GM12874 (cell line): ENCODE measurements around the gene CADM1.

Source experiments
- TF ChIP-seq, protein P1 (sequence below): IDR thresholded peaks from 2 replicates; pipeline ENCODE4 v1.5.1; 2011; ENCODE audit warnings: low read depth, mild to moderate bottlenecking, control low read depth, low read length, moderate library complexity; ENCODE audit not compliant: insufficient read depth

CADM1 gene

DNA sequence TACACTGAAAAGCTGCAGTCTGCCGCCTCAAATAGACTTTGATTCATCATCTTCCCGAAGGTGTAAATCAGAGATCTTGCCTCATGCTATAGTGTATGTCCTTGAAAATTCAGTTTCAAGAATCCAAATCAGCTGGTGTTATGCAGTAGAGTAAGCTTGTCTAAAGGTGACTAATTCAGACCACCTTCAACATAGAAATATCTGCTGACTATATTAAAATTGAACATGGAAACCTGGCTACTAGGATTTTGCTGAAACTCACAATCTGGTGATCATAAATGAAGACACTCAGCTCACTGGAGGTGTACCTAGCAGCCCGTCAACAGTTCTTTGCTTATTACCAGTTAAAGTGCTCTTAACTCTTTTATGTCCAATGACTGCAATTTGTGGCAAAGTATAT is 266.6 kb downstream of the CADM1 start:
- TF ChIP-seq, protein P1, sequence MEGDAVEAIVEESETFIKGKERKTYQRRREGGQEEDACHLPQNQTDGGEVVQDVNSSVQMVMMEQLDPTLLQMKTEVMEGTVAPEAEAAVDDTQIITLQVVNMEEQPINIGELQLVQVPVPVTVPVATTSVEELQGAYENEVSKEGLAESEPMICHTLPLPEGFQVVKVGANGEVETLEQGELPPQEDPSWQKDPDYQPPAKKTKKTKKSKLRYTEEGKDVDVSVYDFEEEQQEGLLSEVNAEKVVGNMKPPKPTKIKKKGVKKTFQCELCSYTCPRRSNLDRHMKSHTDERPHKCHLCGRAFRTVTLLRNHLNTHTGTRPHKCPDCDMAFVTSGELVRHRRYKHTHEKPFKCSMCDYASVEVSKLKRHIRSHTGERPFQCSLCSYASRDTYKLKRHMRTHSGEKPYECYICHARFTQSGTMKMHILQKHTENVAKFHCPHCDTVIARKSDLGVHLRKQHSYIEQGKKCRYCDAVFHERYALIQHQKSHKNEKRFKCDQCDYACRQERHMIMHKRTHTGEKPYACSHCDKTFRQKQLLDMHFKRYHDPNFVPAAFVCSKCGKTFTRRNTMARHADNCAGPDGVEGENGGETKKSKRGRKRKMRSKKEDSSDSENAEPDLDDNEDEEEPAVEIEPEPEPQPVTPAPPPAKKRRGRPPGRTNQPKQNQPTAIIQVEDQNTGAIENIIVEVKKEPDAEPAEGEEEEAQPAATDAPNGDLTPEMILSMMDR = no peak

DNA sequence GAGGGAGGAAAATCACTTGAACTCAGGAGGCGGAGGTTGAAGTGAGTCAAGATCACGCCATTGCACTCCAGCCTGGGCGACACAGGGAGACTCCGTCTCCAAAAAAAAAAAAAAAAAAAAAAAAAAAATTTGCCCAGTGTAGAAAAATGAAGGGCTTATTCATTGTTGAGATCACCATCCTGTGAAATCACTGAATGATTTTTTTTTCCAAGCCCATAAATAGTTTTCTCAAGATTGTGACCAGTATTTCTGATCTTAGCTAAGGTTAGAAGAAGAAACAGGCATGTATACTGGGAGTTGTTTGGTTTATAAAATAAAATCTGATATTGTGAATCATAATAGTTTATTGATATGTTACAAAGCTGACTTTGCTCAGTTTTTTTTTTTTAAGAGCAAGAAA is 269.4 kb downstream of the CADM1 start:
- TF ChIP-seq, protein P1 = no peak

DNA sequence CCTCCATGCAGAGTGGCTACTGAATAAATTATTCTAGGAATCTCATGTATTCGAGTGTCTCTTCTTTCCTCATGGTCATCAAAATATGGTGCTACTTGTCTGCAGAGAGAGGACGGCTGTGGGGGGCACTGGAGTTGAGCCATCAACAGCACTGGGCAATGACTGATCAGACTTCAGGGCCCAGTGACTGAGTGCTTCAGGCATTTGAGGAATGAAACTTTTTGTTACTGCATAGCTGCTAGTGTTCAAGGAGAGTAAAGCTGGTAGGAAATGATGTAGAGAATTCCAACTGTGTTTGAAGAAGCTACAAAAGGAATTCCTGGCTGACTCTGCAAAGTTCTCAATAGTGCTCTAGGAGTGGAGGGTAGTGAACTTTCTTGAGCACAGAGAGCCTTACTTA is 277.7 kb downstream of the CADM1 start:
- TF ChIP-seq, protein P1 = no peak

GRCh38 chr11:115224551-115224950 is 279.7 kb downstream of the CADM1 start:
- TF ChIP-seq, protein P1 = no peak

DNA sequence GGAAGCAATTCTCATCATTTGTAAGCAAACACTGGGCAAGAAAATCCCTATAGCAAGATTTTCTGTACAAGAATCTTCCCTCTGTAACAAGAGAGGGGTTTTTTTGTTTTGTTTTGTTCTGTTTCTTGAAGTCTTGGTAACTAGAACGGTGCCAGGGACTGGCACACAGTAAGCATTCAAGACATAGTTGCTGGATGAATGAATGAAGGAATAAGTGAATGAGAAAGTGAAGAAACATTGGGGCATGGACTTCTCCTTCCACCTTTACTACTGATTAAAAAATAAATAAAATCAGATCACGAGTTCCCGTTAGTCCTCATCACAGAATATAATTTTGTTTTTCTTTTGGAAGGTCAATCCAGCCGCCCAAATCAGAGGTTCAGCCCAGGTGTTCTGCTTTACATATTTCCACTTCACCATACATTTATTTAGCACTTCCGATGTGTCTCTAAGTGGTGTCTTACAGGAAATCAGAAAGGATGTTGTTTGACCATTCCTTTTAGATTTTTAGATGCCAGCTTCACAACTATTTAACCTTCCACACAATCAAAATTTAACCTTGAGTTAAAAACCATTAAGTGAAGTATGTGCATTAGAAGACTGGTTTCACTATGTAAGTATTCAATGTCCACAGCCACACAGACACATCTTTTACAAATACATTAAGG is 281.2 kb downstream of the CADM1 start:
- TF ChIP-seq, protein P1 = no peak

DNA sequence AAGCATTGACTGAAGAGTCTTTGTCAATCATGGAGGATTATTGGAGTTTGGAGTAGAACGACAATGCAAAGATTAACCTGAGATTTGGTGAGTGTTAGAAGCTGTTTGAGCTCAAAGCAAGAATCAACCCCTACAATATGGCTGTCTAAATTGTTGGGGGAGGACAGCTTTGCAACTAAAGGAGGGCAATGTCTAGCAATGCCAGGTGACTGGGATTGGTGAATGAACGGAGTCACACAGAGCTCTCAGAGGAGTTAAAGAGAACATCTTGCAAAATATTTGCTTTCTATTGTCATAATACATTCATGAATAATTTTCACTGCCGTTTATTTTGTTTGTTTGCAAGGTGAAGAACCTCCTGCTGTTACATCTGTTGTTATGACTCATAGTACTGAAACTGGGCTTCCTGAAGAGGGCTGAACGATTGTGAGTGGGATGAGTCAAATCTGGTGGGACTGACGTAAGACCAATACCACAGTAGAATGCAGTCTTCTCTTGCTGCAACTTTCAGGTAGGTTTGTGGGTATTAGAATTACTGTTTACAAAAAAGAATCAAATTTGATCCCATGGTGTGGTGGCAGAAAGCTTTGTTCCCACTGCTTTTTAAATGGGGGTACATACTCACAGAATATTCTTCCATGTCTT is 281.9 kb downstream of the CADM1 start:
- TF ChIP-seq, protein P1 = no peak

GRCh38 chr11:115221461-115222069 is 282.6 kb downstream of the CADM1 start:
- TF ChIP-seq, protein P1 = no peak
